ENCODE data around the gene CAMSAP2.

The CAMSAP2 gene

GRCh38 chr1:200899015-200899386 is 160.3 kb downstream of the CAMSAP2 start:
- Histone ChIP-seq H2AFZ (ENCODE audit: low read length) (no peak overlapping the region), H3K79me2 (ENCODE audit: low read length) (peaks cover 49% of the 10 kb centered on the region), H3F3A (ENCODE audit: insufficient read depth, low read length) (no peaks in the 10 kb centered on the region), H3K27me3 (replicated peaks; ENCODE audit: insufficient read depth, low read length) (no peaks in the 10 kb centered on the region), H3K4me3 (ENCODE audit: low read length) (no peak overlapping the region), H4K20me1 (ENCODE audit: insufficient read depth, low read length) (no peaks in the 10 kb centered on the region), H3K9me3 (replicated peaks; ENCODE audit: insufficient read depth, low read length) (no peaks in the 10 kb centered on the region), H3K4me1 (ENCODE audit: low read length) (peaks cover 16% of the 10 kb centered on the region), H3K27ac (ENCODE audit: low read length) (no peak overlapping the region), H3K4me2 (ENCODE audit: low read depth, low read length) (no peak overlapping the region), H3K36me3 (replicated peaks; ENCODE audit: insufficient read depth, low read length) (0 out of 2 replicates have a peak, but pooled peaks cover 18% of the 10 kb centered on the region), H3K9me2 (replicated peaks; ENCODE audit: insufficient read depth, low read length) (no peaks in the 10 kb centered on the region), H3K9ac (ENCODE audit: low read length) (no peak overlapping the region)
- TF ChIP-seq CTCF (IDR thresholded peaks at IDR 0.05; ENCODE audit: low read length): no peak
- TF ChIP-seq EZH2phosphoT487 (IDR thresholded peaks at IDR 0.05; ENCODE audit: low read length): no peak
- no peak for TF ChIP-seq EZH2 (optimal IDR thresholded peaks at IDR 0.05; ENCODE audit: low read depth, low read length)
- no peak for DNase-seq

GRCh38 chr1:200899451-200899915 is 160.8 kb downstream of the CAMSAP2 start:
- Histone ChIP-seq H3K36me3 (replicated peaks; ENCODE audit: insufficient read depth, low read length) (0 out of 2 replicates have a peak, but pooled peaks cover 18% of the 10 kb centered on the region), H4K20me1 (ENCODE audit: insufficient read depth, low read length) (no peaks in the 10 kb centered on the region), H3K27me3 (replicated peaks; ENCODE audit: insufficient read depth, low read length) (no peaks in the 10 kb centered on the region), H3K9me3 (replicated peaks; ENCODE audit: insufficient read depth, low read length) (no peaks in the 10 kb centered on the region), H3K9ac (ENCODE audit: low read length) (no peak overlapping the region), H3K4me1 (ENCODE audit: low read length) (peaks cover 11% of the 10 kb centered on the region; the same call in 1 of the 2 replicates), H2AFZ (ENCODE audit: low read length) (no peak overlapping the region), H3K27ac (ENCODE audit: low read length) (no peak overlapping the region), H3K4me2 (ENCODE audit: low read depth, low read length) (no peak overlapping the region), H3F3A (ENCODE audit: insufficient read depth, low read length) (no peaks in the 10 kb centered on the region), H3K79me2 (ENCODE audit: low read length) (peaks cover 44% of the 10 kb centered on the region), H3K9me2 (replicated peaks; ENCODE audit: insufficient read depth, low read length) (no peaks in the 10 kb centered on the region), H3K4me3 (ENCODE audit: low read length) (no peak overlapping the region)
- no peak for DNase-seq
- no peak for TF ChIP-seq CTCF (IDR thresholded peaks at IDR 0.05; ENCODE audit: low read length)
- no peak for TF ChIP-seq EZH2 (optimal IDR thresholded peaks at IDR 0.05; ENCODE audit: low read depth, low read length)
- TF ChIP-seq EZH2phosphoT487 (IDR thresholded peaks at IDR 0.05; ENCODE audit: low read length): no peak

- H3K36me3 ChIP-seq (replicated peaks; ENCODE audit: insufficient read depth, low read length): 0 out of 2 replicates have a peak, but pooled peaks cover 18% of the 10 kb centered on the region
- H2AFZ ChIP-seq (ENCODE audit: low read length): no peak overlapping the region
- no peak for DNase-seq
- no peaks in the 10 kb centered on the region for H3F3A ChIP-seq (ENCODE audit: insufficient read depth, low read length)
- peaks cover 37% of the 10 kb centered on the region for H3K79me2 ChIP-seq (ENCODE audit: low read length)
- no peak overlapping the region for H3K27ac ChIP-seq (ENCODE audit: low read length)
- H3K4me1 ChIP-seq (ENCODE audit: low read length): 0 out of 2 replicates have a peak, but pooled peaks cover 6% of the 10 kb centered on the region
- no peaks in the 10 kb centered on the region for H3K27me3 ChIP-seq (replicated peaks; ENCODE audit: insufficient read depth, low read length)
- H4K20me1 ChIP-seq (ENCODE audit: insufficient read depth, low read length): no peaks in the 10 kb centered on the region
- no peak overlapping the region for H3K9ac ChIP-seq (ENCODE audit: low read length)
- no peak overlapping the region for H3K4me2 ChIP-seq (ENCODE audit: low read depth, low read length)
- no peak for TF ChIP-seq EZH2 (optimal IDR thresholded peaks at IDR 0.05; ENCODE audit: low read depth, low read length)
- TF ChIP-seq EZH2phosphoT487 (IDR thresholded peaks at IDR 0.05; ENCODE audit: low read length): no peak
- H3K4me3 ChIP-seq (ENCODE audit: low read length): no peak overlapping the region
- no peaks in the 10 kb centered on the region for H3K9me3 ChIP-seq (replicated peaks; ENCODE audit: insufficient read depth, low read length)
- no peaks in the 10 kb centered on the region for H3K9me2 ChIP-seq (replicated peaks; ENCODE audit: insufficient read depth, low read length)
These were observed 161.5 kb downstream of the CAMSAP2 start for GRCh38 chr1:200899954-200900867.
